Ishikawa (cell line): Measurements from ENCODE around the gene NAV2.

Source experiments
- CEBPB ChIP-seq: IDR thresholded peaks from 2 replicates; pipeline ENCODE4 v1.6.1; 2012
- CREB1 ChIP-seq: IDR thresholded peaks from 2 replicates; pipeline ENCODE4 v1.6.1; 2012; ENCODE audit warnings: low read depth
- EGR1 ChIP-seq: IDR thresholded peaks from 2 replicates; pipeline ENCODE4 v1.6.1; 2012
- EP300 ChIP-seq: IDR thresholded peaks from 2 replicates; pipeline ENCODE4 v1.6.1; 2012; ENCODE audit warnings: borderline replicate concordance
- FOXM1 ChIP-seq: IDR thresholded peaks from 2 replicates; pipeline ENCODE4 v1.6.1; 2012; ENCODE audit warnings: low read depth, borderline replicate concordance
- NFIC ChIP-seq: IDR thresholded peaks from 2 replicates; pipeline ENCODE4 v1.6.1; 2012
- RAD21 ChIP-seq: IDR thresholded peaks from 2 replicates; pipeline ENCODE4 v1.6.1; 2012; ENCODE audit warnings: low read depth
- REST ChIP-seq: IDR thresholded peaks from 2 replicates; pipeline ENCODE4 v1.6.1; 2012; ENCODE audit warnings: low read depth, mild to moderate bottlenecking
- TAF1 ChIP-seq: IDR thresholded peaks from 2 replicates; pipeline ENCODE4 v1.6.1; 2012; ENCODE audit warnings: low read depth, mild to moderate bottlenecking
- TCF12 ChIP-seq: IDR thresholded peaks from 2 replicates; pipeline ENCODE4 v1.6.1; 2012; ENCODE audit warnings: low read depth
- TEAD4 ChIP-seq: IDR thresholded peaks from 2 replicates; pipeline ENCODE4 v1.6.1; 2012
- USF1 ChIP-seq: IDR thresholded peaks from 2 replicates; pipeline ENCODE4 v1.6.1; 2012
- YY1 ChIP-seq: IDR thresholded peaks from 2 replicates; pipeline ENCODE4 v1.6.1; 2012; ENCODE audit warnings: low read depth
- ZBTB7A ChIP-seq: IDR thresholded peaks from 2 replicates; pipeline ENCODE4 v1.6.1; 2012; ENCODE audit warnings: low read depth

The NAV2 gene

GRCh38 chr11:19724765-19725164 is 12.1 kb downstream of the NAV2 start:
- no peak for TF ChIP-seq TAF1
- TF ChIP-seq CEBPB: no peak
- no peak for TF ChIP-seq REST
- TF ChIP-seq CREB1: no peak
- TF ChIP-seq TCF12: no peak
- no peak for TF ChIP-seq EP300
- no peak for TF ChIP-seq NFIC
- TF ChIP-seq USF1: no peak
- TF ChIP-seq YY1: no peak

DNA sequence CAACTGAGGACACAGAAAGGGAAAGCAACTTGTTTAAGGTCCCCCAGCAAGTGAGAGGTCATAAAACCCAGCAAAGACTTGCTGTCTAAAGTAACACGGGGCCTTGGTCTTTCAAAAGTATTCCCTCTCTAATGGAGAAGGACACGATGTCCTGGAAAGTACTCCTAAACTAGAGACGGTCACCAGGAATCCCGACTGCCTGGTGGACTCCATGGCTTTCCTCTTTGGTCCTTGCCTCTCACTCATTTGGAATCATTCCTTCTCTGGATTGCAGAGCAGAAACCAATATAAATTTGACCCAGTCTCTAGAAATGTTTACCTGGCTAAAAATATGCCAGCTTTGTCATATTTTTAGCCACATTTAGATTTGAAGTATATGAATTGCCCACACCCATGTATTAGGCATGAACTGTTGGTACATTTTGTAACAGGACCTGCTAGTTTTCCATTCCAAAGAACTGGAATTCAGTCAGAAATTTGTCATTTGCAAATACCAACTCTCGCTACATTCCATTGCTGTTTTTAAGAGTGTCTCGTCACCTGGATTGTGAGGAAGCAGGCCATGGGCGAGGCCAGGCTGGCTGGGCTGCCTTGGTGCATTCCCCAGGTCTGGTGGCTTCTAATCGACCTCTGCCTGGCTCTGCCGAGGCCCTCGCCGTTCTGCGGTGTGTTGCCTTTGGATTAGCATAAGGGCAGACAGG is 12.9 kb downstream of the NAV2 start:
- TF ChIP-seq EP300 (no peak), RAD21 (no peak), REST (no peak), EGR1 (no peak), CREB1 (no peak), TCF12 (no peak), FOXM1 (no peak), TAF1 (no peak), TEAD4 (no peak), USF1 (no peak)

DNA sequence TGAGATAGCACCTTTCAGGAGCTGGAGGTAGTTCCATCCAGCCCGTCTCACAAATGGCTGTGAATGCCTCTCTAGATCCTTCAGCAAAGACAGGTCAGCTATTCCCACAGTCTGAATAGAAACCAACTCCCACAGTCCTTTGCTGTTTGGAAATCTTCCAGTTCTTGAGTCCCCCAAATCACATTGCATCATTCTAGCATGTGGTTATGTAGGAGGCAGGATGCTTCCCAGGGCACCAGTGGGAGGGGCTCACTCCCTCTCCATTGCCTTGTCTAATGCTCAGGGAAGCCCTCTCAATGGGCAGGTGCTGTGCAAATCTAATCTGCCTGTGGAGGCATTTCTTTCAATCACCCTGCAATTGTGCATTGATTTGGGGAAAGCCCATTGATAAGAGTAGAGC is 14.6 kb downstream of the NAV2 start:
- TF ChIP-seq USF1 (no peak), CREB1 (no peak), EGR1 (no peak), FOXM1 (no peak), NFIC (no peak), TCF12 (no peak), EP300 (no peak), RAD21 (no peak)

DNA sequence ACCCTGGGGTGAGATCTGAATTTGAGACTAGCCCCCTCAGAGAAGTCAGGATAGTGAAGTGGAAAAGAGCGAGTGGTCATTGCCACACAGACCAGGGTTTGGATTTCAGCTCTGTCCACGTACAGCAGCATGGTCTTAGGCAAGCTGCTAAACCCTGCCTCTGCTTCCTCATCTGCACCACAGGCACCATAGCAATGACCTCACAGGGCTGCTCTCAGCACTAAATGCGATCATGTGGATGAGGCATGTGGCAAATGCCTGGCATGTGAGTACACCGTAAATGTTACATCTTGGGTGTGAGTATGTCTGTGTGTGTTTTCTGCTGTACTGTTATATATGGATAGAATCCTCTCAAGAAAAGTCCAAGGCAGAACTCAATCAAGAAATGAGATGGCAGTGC is 15.8 kb downstream of the NAV2 start:
- TF ChIP-seq EP300 (no peak), TCF12 (no peak), CEBPB (no peak), YY1 (no peak), FOXM1 (no peak), TEAD4 (no peak), CREB1 (no peak), USF1 (no peak), ZBTB7A (no peak), RAD21 (no peak), REST (no peak), NFIC (no peak), EGR1 (no peak)
